IPS-18a (cell line): ENCODE results near the gene RING1.
A peak's percentile ranks its signal among the peaks of the same experiment; 100 is the strongest.

Experiments used
- H3K27ac ChIP-seq: one replicate; pipeline ENCODE4 v1.5.1; 2013; ENCODE audit warnings: low read length
- H3K27me3 ChIP-seq: one replicate; pipeline ENCODE4 v1.6.1; 2013; ENCODE audit warnings: mild to moderate bottlenecking, low read length; ENCODE audit not compliant: control insufficient read depth, insufficient read depth
- H3K36me3 ChIP-seq: one replicate; pipeline ENCODE4 v1.6.1; 2013; ENCODE audit warnings: low read depth, low read length; ENCODE audit not compliant: control insufficient read depth
- H3K4me1 ChIP-seq: one replicate; pipeline ENCODE4 v1.6.1; 2013; ENCODE audit warnings: low read depth, low read length; ENCODE audit not compliant: control insufficient read depth
- H3K4me3 ChIP-seq: one replicate; pipeline ENCODE4 v1.5.1; 2013; ENCODE audit warnings: low read length
- H3K9ac ChIP-seq: one replicate; pipeline ENCODE4 v1.6.1; 2013; ENCODE audit warnings: mild to moderate bottlenecking, low read length, moderate library complexity
- H3K9me3 ChIP-seq: one replicate; pipeline ENCODE4 v1.6.1; 2013; ENCODE audit warnings: low read depth, low read length; ENCODE audit not compliant: control insufficient read depth

RING1 gene

GRCh38 chr6:33198159-33198852 lies 10.0 kb upstream of the RING1 start:
- H3K27me3 ChIP-seq: peaks cover 6% of the 10 kb centered on the region
- no peaks in the 10 kb centered on the region for H3K9me3 ChIP-seq
- peaks cover 24% of the 10 kb centered on the region for H3K36me3 ChIP-seq
- no peak overlapping the region for H3K9ac ChIP-seq
- no peak overlapping the region for H3K27ac ChIP-seq
- H3K4me3 ChIP-seq: no peak overlapping the region
- peaks cover 11% of the 10 kb centered on the region for H3K4me1 ChIP-seq

DNA sequence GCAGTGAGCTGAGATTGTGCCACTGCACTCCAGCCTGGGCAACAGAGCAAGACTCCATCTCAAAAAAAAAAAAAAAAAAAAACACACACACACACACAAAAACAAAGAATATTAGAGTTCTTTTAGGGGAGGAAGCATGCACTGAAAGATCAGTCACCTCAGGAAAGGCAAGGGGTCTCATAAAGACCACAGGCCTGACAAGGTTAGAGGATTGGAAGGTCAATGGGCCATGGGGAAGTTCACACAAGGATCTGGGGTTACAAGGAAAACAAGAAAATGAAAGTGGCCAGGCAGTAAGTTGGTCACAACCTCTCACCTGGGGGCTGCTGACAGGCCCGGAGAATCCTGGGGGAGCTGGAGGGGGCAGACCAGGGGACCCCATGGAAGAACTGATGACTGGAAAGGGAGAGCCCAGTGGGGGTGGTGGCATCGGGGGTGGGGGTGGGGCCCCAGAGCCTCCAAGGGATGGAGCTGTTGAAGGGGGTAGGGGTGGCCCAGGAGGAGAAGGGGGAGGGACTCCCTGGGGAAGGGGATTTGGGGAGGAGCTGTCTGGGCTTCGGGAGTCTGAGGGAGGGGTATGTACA lies 9.4 kb upstream of the RING1 start:
- Histone ChIP-seq H3K36me3 (peaks cover 26% of the 10 kb centered on the region), H3K27me3 (no peaks in the 10 kb centered on the region), H3K27ac (no peak overlapping the region), H3K4me3 (peak overlapping the region; percentile 92), H3K4me1 (peaks cover 12% of the 10 kb centered on the region), H3K9ac (no peak overlapping the region), H3K9me3 (no peaks in the 10 kb centered on the region)

- H3K9me3 ChIP-seq: no peaks in the 10 kb centered on the region
- no peaks in the 10 kb centered on the region for H3K27me3 ChIP-seq
- H3K36me3 ChIP-seq: peaks cover 26% of the 10 kb centered on the region
- no peak overlapping the region for H3K27ac ChIP-seq
- H3K4me1 ChIP-seq: peaks cover 15% of the 10 kb centered on the region
- H3K9ac ChIP-seq: peak overlapping the region; percentile 76
- peak overlapping the region; percentile 92 for H3K4me3 ChIP-seq
These were observed 8.5 kb upstream of the RING1 start for GRCh38 chr6:33199687-33200218.

DNA sequence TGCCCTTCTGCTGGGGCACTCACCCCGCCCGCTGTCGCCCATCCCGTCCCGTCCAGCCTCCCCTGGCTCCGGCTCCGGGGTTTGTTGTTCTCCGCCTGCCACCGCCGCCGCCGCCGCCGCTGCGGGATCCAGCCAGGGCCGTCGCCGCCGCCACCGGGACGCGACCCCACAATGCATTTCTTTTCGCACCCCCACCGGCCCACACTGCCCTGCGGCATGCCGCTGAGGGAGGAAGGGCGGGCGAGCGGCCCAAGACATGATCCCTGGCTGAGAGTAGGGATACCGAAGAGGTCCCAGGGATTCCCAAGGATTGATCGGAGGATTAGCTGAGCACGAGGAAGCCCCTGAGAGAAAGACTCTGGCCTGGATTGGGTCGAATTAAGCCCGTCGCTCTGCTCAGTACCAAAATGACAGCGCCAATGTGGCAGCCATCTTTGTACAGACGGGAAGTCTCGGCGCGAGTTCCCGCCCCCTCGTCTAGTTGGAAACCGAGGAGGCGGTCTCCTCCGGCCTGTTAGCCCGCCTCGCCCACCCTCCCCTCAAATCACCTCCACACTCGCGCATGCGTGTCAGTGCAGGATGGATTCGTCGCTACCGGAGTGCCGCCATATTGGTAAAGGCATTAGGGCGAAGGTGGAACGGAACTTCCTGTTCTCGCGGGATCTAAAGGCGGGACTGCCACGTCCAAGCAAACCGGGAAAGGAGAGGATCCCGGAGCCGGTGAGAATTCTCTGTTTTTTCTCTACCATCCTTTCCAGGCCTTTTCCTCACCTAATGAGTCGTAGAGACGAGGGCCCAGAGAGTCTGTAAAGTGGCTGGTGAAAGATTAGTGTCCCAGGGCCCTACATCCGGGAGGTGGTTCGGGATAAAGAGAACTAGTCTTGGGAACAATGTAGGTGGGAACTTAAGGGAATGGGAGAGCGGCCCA lies 7.8 kb upstream of the RING1 start, which contains the start of the genes RXRB and SLC39A7:
RXRB (minus strand) TSS at position 447 of the 928 bp plus-strand sequence; CDS start at position 258, 189 bp downstream.
SLC39A7 (plus strand) TSS at position 649 of the 928 bp plus-strand sequence. CDS start 379 bp downstream, outside the sequence.
- Histone ChIP-seq H3K27me3 (peaks cover 5% of the 10 kb centered on the region), H3K36me3 (peaks cover 25% of the 10 kb centered on the region), H3K27ac (peak within 1 kb of the TSS; percentile 65), H3K9me3 (no peaks in the 10 kb centered on the region), H3K4me3 (peak within 1 kb of the TSS; percentile 92), H3K4me1 (peaks cover 20% of the 10 kb centered on the region), H3K9ac (peak within 1 kb of the TSS; percentile 76)

DNA sequence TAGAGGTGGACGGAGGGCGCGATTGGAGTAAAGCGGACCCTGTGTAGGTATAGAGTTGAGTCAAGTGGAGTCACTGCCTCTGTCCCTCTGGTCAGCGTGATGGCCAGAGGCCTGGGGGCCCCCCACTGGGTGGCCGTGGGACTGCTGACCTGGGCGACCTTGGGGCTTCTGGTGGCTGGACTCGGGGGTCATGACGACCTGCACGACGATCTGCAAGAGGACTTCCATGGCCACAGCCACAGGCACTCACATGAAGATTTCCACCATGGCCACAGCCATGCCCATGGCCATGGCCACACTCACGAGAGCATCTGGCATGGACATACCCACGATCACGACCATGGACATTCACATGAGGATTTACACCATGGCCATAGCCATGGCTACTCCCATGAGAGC lies 7.2 kb upstream of the RING1 start:
- Histone ChIP-seq H3K27ac (peak overlapping the region; percentile 65), H3K9ac (peak overlapping the region; percentile 76), H3K27me3 (peaks cover 12% of the 10 kb centered on the region), H3K4me3 (peak overlapping the region; percentile 92), H3K9me3 (no peaks in the 10 kb centered on the region), H3K4me1 (peaks cover 20% of the 10 kb centered on the region), H3K36me3 (peaks cover 19% of the 10 kb centered on the region)

- Histone ChIP-seq H3K4me3 (peak overlapping the region; percentile 92), H3K27me3 (peaks cover 20% of the 10 kb centered on the region), H3K36me3 (peaks cover 18% of the 10 kb centered on the region), H3K9me3 (no peaks in the 10 kb centered on the region), H3K9ac (peak overlapping the region; percentile 76), H3K4me1 (peaks cover 22% of the 10 kb centered on the region), H3K27ac (no peak overlapping the region)
These were observed 6.4 kb upstream of the RING1 start for GRCh38 chr6:33201935-33202334.

GRCh38 chr6:33202799-33203198 lies 5.5 kb upstream of the RING1 start:
- Histone ChIP-seq H3K4me3 (no peak overlapping the region), H3K9me3 (no peaks in the 10 kb centered on the region), H3K36me3 (peaks cover 18% of the 10 kb centered on the region), H3K9ac (no peak overlapping the region), H3K27ac (no peak overlapping the region), H3K27me3 (peaks cover 29% of the 10 kb centered on the region), H3K4me1 (peaks cover 22% of the 10 kb centered on the region)

DNA sequence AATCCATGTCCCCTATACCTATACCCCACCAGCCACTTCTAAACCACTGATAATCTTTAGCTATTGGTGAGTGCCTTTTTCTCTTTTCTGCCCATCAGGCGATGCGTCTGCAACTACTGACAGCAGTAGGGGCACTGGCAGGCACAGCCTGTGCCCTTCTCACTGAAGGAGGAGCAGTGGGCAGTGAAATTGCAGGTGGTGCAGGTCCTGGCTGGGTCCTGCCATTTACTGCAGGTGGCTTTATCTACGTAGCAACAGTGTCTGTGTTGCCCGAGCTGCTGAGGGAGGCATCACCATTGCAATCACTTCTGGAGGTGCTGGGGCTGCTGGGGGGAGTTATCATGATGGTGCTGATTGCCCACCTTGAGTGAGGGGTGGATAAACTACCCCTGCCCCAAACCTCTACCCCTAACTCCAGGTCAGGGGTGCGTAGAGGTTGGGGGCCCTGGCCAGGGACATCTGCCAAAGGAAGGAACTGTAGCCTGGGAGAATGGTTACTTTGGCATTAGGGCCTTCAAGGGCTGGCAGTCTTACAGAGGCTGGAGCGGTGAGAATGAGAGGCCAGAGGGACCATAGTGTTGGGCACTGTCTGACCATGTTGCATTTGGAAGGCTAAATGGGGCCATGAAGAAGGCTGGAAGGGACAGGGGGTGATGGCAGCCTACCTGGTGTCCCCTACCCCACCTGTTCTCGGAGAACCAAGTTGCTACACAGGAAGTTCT lies 4.7 kb upstream of the RING1 start:
- no peak overlapping the region for H3K27ac ChIP-seq
- no peaks in the 10 kb centered on the region for H3K9me3 ChIP-seq
- H3K36me3 ChIP-seq: peaks cover 18% of the 10 kb centered on the region
- H3K9ac ChIP-seq: no peak overlapping the region
- peak overlapping the region; percentile 77 for H3K4me3 ChIP-seq
- H3K27me3 ChIP-seq: peaks cover 31% of the 10 kb centered on the region
- H3K4me1 ChIP-seq: peaks cover 22% of the 10 kb centered on the region

GRCh38 chr6:33204165-33204414 lies 4.2 kb upstream of the RING1 start:
- Histone ChIP-seq H3K27me3 (peaks cover 31% of the 10 kb centered on the region), H3K4me1 (peaks cover 22% of the 10 kb centered on the region), H3K4me3 (peak overlapping the region; percentile 77), H3K27ac (no peak overlapping the region), H3K9ac (no peak overlapping the region), H3K36me3 (peaks cover 18% of the 10 kb centered on the region), H3K9me3 (no peaks in the 10 kb centered on the region)

GRCh38 chr6:33204415-33205190 lies 3.7 kb upstream of the RING1 start, which contains the start of gene HSD17B8:
TSS of gene HSD17B8 (plus strand) at chr6:33204655. CDS start at chr6:33204669, 14 bp downstream.
- H3K4me1 ChIP-seq: peaks cover 18% of the 10 kb centered on the region
- H3K36me3 ChIP-seq: peaks cover 18% of the 10 kb centered on the region
- peak within 1 kb of the TSS; percentile 49 for H3K9ac ChIP-seq
- peaks cover 31% of the 10 kb centered on the region for H3K27me3 ChIP-seq
- no peaks in the 10 kb centered on the region for H3K9me3 ChIP-seq
- peak within 1 kb of the TSS; percentile 77 for H3K4me3 ChIP-seq
- no peak within 1 kb of the TSS for H3K27ac ChIP-seq
